ENCODE measurements around the gene CTNNA1.

The CTNNA1 gene

GRCh38 chr5:138927979-138928378 is 174.8 kb downstream of the CTNNA1 start:
- Histone ChIP-seq H3F3A (ENCODE audit: insufficient read depth) (no peaks in the 10 kb centered on the region), H3K9me2 (replicated peaks; ENCODE audit: insufficient read depth, low read length) (no peaks in the 10 kb centered on the region), H3K79me2 (ENCODE audit: insufficient read depth, low read length) (no peaks in the 10 kb centered on the region), H3K4me3 (ENCODE audit: insufficient read depth, low read length, poor library complexity, severe bottlenecking) (no peak overlapping the region), H3K9me3 (ENCODE audit: insufficient read depth, low read length) (no peaks in the 10 kb centered on the region), H2AFZ (ENCODE audit: low read depth, low read length, severe bottlenecking) (no peak overlapping the region), H4K20me1 (ENCODE audit: low read depth, low read length) (no peaks in the 10 kb centered on the region), H3K9ac (ENCODE audit: low read length) (no peak overlapping the region), H3K27ac (ENCODE audit: low read depth, low read length) (no peak overlapping the region), H3K36me3 (ENCODE audit: low read length) (no peaks in the 10 kb centered on the region), H3K27me3 (ENCODE audit: low read length) (no peaks in the 10 kb centered on the region), H3K4me2 (ENCODE audit: low read depth, low read length, poor library complexity, severe bottlenecking) (no peak overlapping the region)
- no peak for TF ChIP-seq EZH2phosphoT487 (conservative IDR thresholded peaks at IDR 0.05; ENCODE audit: low read length)
- TF ChIP-seq CTCF (IDR thresholded peaks at IDR 0.05; ENCODE audit: insufficient read depth, low read length, poor library complexity, severe bottlenecking), result no peak

- H2AFZ ChIP-seq (ENCODE audit: low read depth, low read length, severe bottlenecking), result no peak overlapping the region
- no peaks in the 10 kb centered on the region for H3K9me2 ChIP-seq (replicated peaks; ENCODE audit: insufficient read depth, low read length)
- H3K4me2 ChIP-seq (ENCODE audit: low read depth, low read length, poor library complexity, severe bottlenecking), result no peak overlapping the region
- H3K27ac ChIP-seq (ENCODE audit: low read depth, low read length), result no peak overlapping the region
- TF ChIP-seq CTCF (IDR thresholded peaks at IDR 0.05; ENCODE audit: insufficient read depth, low read length, poor library complexity, severe bottlenecking) (no peak), EZH2phosphoT487 (conservative IDR thresholded peaks at IDR 0.05; ENCODE audit: low read length) (no peak)
- no peaks in the 10 kb centered on the region for H3K79me2 ChIP-seq (ENCODE audit: insufficient read depth, low read length)
- H4K20me1 ChIP-seq (ENCODE audit: low read depth, low read length), result no peaks in the 10 kb centered on the region
- H3K36me3 ChIP-seq (ENCODE audit: low read length), result no peaks in the 10 kb centered on the region
- H3K9ac ChIP-seq (ENCODE audit: low read length), result no peak overlapping the region
- no peaks in the 10 kb centered on the region for H3K27me3 ChIP-seq (ENCODE audit: low read length)
- no peaks in the 10 kb centered on the region for H3F3A ChIP-seq (ENCODE audit: insufficient read depth)
- no peak overlapping the region for H3K4me3 ChIP-seq (ENCODE audit: insufficient read depth, low read length, poor library complexity, severe bottlenecking)
- H3K9me3 ChIP-seq (ENCODE audit: insufficient read depth, low read length), result no peaks in the 10 kb centered on the region
Observed at GRCh38 chr5:138929571-138929955, 176.3 kb downstream of the CTNNA1 start.

GRCh38 chr5:138930371-138931097 is 177.3 kb downstream of the CTNNA1 start:
- Histone ChIP-seq H3K9me3 (ENCODE audit: insufficient read depth, low read length) (no peaks in the 10 kb centered on the region), H3K27me3 (ENCODE audit: low read length) (no peaks in the 10 kb centered on the region), H3F3A (ENCODE audit: insufficient read depth) (no peaks in the 10 kb centered on the region), H2AFZ (ENCODE audit: low read depth, low read length, severe bottlenecking) (no peak overlapping the region), H3K4me2 (ENCODE audit: low read depth, low read length, poor library complexity, severe bottlenecking) (no peak overlapping the region), H3K9ac (ENCODE audit: low read length) (no peak overlapping the region), H3K36me3 (ENCODE audit: low read length) (no peaks in the 10 kb centered on the region), H3K27ac (ENCODE audit: low read depth, low read length) (no peak overlapping the region), H3K4me3 (ENCODE audit: insufficient read depth, low read length, poor library complexity, severe bottlenecking) (no peak overlapping the region), H3K79me2 (ENCODE audit: insufficient read depth, low read length) (no peaks in the 10 kb centered on the region), H3K9me2 (replicated peaks; ENCODE audit: insufficient read depth, low read length) (no peaks in the 10 kb centered on the region), H4K20me1 (ENCODE audit: low read depth, low read length) (no peaks in the 10 kb centered on the region)
- TF ChIP-seq EZH2phosphoT487 (conservative IDR thresholded peaks at IDR 0.05; ENCODE audit: low read length) (no peak), CTCF (IDR thresholded peaks at IDR 0.05; ENCODE audit: insufficient read depth, low read length, poor library complexity, severe bottlenecking) (no peak)

All from SU-DHL-6 (cell line).